ENCODE data around the gene SLCO3A1.
A peak's percentile ranks its signal among the peaks of the same experiment; 100 is the strongest.

The SLCO3A1 gene

DNA sequence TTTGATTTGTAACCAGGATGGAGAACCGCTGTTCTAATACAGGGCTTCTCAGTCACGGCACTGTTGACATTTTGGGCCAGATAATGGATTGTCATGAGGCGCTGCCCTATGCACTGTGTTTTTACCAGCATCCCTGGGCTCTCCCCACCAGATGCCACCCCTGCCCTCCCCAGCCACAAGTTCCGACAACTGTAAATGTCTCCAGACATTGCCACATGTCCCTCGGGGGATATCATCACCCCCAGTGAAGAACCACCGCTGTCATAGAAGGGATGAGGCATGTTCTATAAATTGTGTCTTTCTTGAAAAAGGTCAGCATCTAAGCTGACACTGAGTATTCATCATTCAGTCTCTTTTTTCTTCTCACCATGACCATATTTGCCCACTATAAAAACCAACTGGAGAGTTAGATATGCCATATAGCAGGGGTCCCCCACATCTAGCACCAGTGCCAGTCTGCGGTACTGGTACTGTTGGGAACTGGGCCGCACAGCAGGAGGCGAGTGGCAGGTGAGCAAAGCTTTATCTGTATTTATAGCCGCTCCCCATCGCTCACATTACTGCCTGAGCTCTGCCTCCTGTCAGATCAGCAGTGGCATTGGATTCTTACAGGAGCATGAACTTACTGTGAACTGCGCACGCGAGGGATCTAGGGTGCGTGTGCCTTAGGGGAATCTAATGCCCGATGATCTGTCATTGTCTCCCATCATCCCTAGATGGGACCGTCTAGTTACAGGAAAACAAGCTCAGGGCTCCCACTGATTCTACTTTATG, 279.7 kb downstream of the SLCO3A1 start:
- H3K36me3 ChIP-seq (ENCODE audit: control insufficient read depth in 1 of 2, insufficient read depth in 2 of 2, low read length in 2 of 2) = no peaks in the 10 kb centered on the region
- H4K12ac ChIP-seq (ENCODE audit: low read depth, low read length) = no peak overlapping the region
- no peak overlapping the region for H3K23ac ChIP-seq (ENCODE audit: low read length)
- no peak overlapping the region for H3K9ac ChIP-seq (ENCODE audit: low read length)
- H2BK5ac ChIP-seq (ENCODE audit: low read depth, low read length, poor library complexity) = no peak overlapping the region
- H3K27me3 ChIP-seq (ENCODE audit: insufficient read depth, low read length) = no peaks in the 10 kb centered on the region
- H3K79me2 ChIP-seq (ENCODE audit: control insufficient read depth, insufficient read depth, low read length, poor library complexity) = no peaks in the 10 kb centered on the region
- H2BK12ac ChIP-seq (ENCODE audit: low read length) = no peak overlapping the region
- no peak overlapping the region for H2AK5ac ChIP-seq (ENCODE audit: low read length)
- no peaks in the 10 kb centered on the region for H3K79me1 ChIP-seq (ENCODE audit: low read length)
- H3K4me1 ChIP-seq (ENCODE audit: control insufficient read depth in 1 of 2, insufficient read depth in 2 of 2, low read length in 2 of 2) = peaks cover 4 to 10% of the 10 kb centered on the region in 2 experiments
- no CpG with 5 or more reads among the region's 17 CpGs for WGBS (ENCODE audit: extremely low coverage, insufficient coverage, insufficient read length)
- no peak overlapping the region for H4K8ac ChIP-seq (ENCODE audit: low read depth, low read length)
- H2AFZ ChIP-seq (ENCODE audit: insufficient read depth, low read length, poor library complexity) = no peak overlapping the region
- no peak overlapping the region for H3K27ac ChIP-seq (ENCODE audit: low read depth, low read length)
- DNase-seq = no peak
- H3K4ac ChIP-seq (ENCODE audit: low read depth, low read length) = no peak overlapping the region
- no peaks in the 10 kb centered on the region for H3K9me3 ChIP-seq (ENCODE audit: insufficient read depth, low read depth, low read length)
- no peak overlapping the region for H3K18ac ChIP-seq (ENCODE audit: low read length)
- no peak overlapping the region for H2BK120ac ChIP-seq (ENCODE audit: insufficient read depth, low read length, poor library complexity)
- H4K91ac ChIP-seq (ENCODE audit: low read depth, low read length) = no peak overlapping the region
- no peak overlapping the region for H3K4me3 ChIP-seq (ENCODE audit: low read depth, low read length)
- no peak overlapping the region for H3K14ac ChIP-seq (ENCODE audit: low read length)
- no peak overlapping the region for H3K4me2 ChIP-seq (ENCODE audit: low read length)

- no peak overlapping the region for H2AFZ ChIP-seq (ENCODE audit: insufficient read depth, low read length, poor library complexity)
- H3K9me3 ChIP-seq (ENCODE audit: insufficient read depth, low read depth, low read length) = peaks cover 2% of the 10 kb centered on the region
- H2BK120ac ChIP-seq (ENCODE audit: insufficient read depth, low read length, poor library complexity) = no peak overlapping the region
- no peaks in the 10 kb centered on the region for H3K27me3 ChIP-seq (ENCODE audit: insufficient read depth, low read length)
- no peaks in the 10 kb centered on the region for H3K36me3 ChIP-seq (ENCODE audit: control insufficient read depth in 1 of 2, insufficient read depth in 2 of 2, low read length in 2 of 2)
- no peak overlapping the region for H4K91ac ChIP-seq (ENCODE audit: low read depth, low read length)
- H3K4ac ChIP-seq (ENCODE audit: low read depth, low read length) = no peak overlapping the region
- DNase-seq = no peak
- no peak overlapping the region for H2BK12ac ChIP-seq (ENCODE audit: low read length)
- H3K4me2 ChIP-seq (ENCODE audit: low read length) = no peak overlapping the region
- no peak overlapping the region for H4K12ac ChIP-seq (ENCODE audit: low read depth, low read length)
- no peak overlapping the region for H3K9ac ChIP-seq (ENCODE audit: low read length)
- no peak overlapping the region for H3K18ac ChIP-seq (ENCODE audit: low read length)
- H3K79me2 ChIP-seq (ENCODE audit: control insufficient read depth, insufficient read depth, low read length, poor library complexity) = no peaks in the 10 kb centered on the region
- peaks cover 3 to 9% of the 10 kb centered on the region in 2 experiments for H3K4me1 ChIP-seq (ENCODE audit: control insufficient read depth in 1 of 2, insufficient read depth in 2 of 2, low read length in 2 of 2)
- H3K14ac ChIP-seq (ENCODE audit: low read length) = no peak overlapping the region
- H3K23ac ChIP-seq (ENCODE audit: low read length) = no peak overlapping the region
- no CpG with 5 or more reads among the region's 5 CpGs for WGBS (ENCODE audit: extremely low coverage, insufficient coverage, insufficient read length)
- no peak overlapping the region for H3K27ac ChIP-seq (ENCODE audit: low read depth, low read length)
- H4K8ac ChIP-seq (ENCODE audit: low read depth, low read length) = no peak overlapping the region
- H3K79me1 ChIP-seq (ENCODE audit: low read length) = no peaks in the 10 kb centered on the region
- no peak overlapping the region for H2AK5ac ChIP-seq (ENCODE audit: low read length)
- no peak overlapping the region for H2BK5ac ChIP-seq (ENCODE audit: low read depth, low read length, poor library complexity)
- no peak overlapping the region for H3K4me3 ChIP-seq (ENCODE audit: low read depth, low read length)
Measured at GRCh38 chr15:92140796-92141195, 287.3 kb downstream of the SLCO3A1 start.

DNA sequence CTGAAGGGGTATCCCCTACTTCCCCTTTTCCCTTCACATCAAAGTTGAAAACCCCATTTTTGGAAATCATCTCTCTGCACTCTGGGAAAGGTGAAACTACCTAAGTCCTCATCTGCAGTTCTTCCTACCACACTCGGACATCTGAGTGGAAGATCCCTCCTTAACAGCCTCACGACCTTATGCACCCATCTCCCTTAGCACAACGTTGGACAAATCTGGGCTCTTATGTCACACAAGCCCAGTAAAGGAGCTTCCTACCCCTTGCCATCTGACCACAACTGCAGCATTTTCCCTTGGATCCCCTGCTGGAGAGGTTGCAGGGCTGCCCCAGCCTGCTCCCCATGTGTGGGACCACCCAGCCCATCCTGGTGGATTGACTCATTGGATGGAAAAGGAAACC, 288.1 kb downstream of the SLCO3A1 start:
- no peak overlapping the region for H3K18ac ChIP-seq (ENCODE audit: low read length)
- DNase-seq = no peak
- H3K4me2 ChIP-seq (ENCODE audit: low read length) = no peak overlapping the region

GRCh38 chr15:92142242-92143232, 289.0 kb downstream of the SLCO3A1 start:
- H2AFZ ChIP-seq (ENCODE audit: insufficient read depth, low read length, poor library complexity) = no peak overlapping the region
- H3K14ac ChIP-seq (ENCODE audit: low read length) = no peak overlapping the region
- peaks cover 3 to 11% of the 10 kb centered on the region in 2 experiments for H3K4me1 ChIP-seq (ENCODE audit: control insufficient read depth in 1 of 2, insufficient read depth in 2 of 2, low read length in 2 of 2)
- no peak overlapping the region for H3K9ac ChIP-seq (ENCODE audit: low read length)
- H3K4ac ChIP-seq (ENCODE audit: low read depth, low read length) = no peak overlapping the region
- H2BK12ac ChIP-seq (ENCODE audit: low read length) = no peak overlapping the region
- no peak overlapping the region for H4K8ac ChIP-seq (ENCODE audit: low read depth, low read length)
- H3K79me1 ChIP-seq (ENCODE audit: low read length) = no peaks in the 10 kb centered on the region
- H3K23ac ChIP-seq (ENCODE audit: low read length) = no peak overlapping the region
- peak overlapping the region; percentile 1 for H3K27ac ChIP-seq (ENCODE audit: low read depth, low read length)
- H4K12ac ChIP-seq (ENCODE audit: low read depth, low read length) = no peak overlapping the region
- no peak overlapping the region for H2BK5ac ChIP-seq (ENCODE audit: low read depth, low read length, poor library complexity)
- H3K27me3 ChIP-seq (ENCODE audit: insufficient read depth, low read length) = no peaks in the 10 kb centered on the region
- no peaks in the 10 kb centered on the region for H3K36me3 ChIP-seq (ENCODE audit: control insufficient read depth in 1 of 2, insufficient read depth in 2 of 2, low read length in 2 of 2)
- H3K4me3 ChIP-seq (ENCODE audit: low read depth, low read length) = no peak overlapping the region
- H3K4me2 ChIP-seq (ENCODE audit: low read length) = peak overlapping the region; percentile 9
- no peak overlapping the region for H2AK5ac ChIP-seq (ENCODE audit: low read length)
- no peak overlapping the region for H4K91ac ChIP-seq (ENCODE audit: low read depth, low read length)
- peak in 1 of 2 donors; percentile 12 for DNase-seq
- H3K9me3 ChIP-seq (ENCODE audit: insufficient read depth, low read depth, low read length) = peaks cover 5% of the 10 kb centered on the region
- no peak overlapping the region for H2BK120ac ChIP-seq (ENCODE audit: insufficient read depth, low read length, poor library complexity)
- no peaks in the 10 kb centered on the region for H3K79me2 ChIP-seq (ENCODE audit: control insufficient read depth, insufficient read depth, low read length, poor library complexity)
- no CpG with 5 or more reads among the region's 13 CpGs for WGBS (ENCODE audit: extremely low coverage, insufficient coverage, insufficient read length)
- no peak overlapping the region for H3K18ac ChIP-seq (ENCODE audit: low read length)

More for the DNA sequence above, 288.1 kb downstream of the SLCO3A1 start:
- Histone ChIP-seq H3K27ac (ENCODE audit: low read depth, low read length) (no peak overlapping the region), H3K79me1 (ENCODE audit: low read length) (no peaks in the 10 kb centered on the region), H3K4me1 (ENCODE audit: control insufficient read depth in 1 of 2, insufficient read depth in 2 of 2, low read length in 2 of 2) (peaks cover 3 to 9% of the 10 kb centered on the region in 2 experiments), H4K12ac (ENCODE audit: low read depth, low read length) (no peak overlapping the region), H3K36me3 (ENCODE audit: control insufficient read depth in 1 of 2, insufficient read depth in 2 of 2, low read length in 2 of 2) (no peaks in the 10 kb centered on the region), H3K4me3 (ENCODE audit: low read depth, low read length) (no peak overlapping the region), H4K91ac (ENCODE audit: low read depth, low read length) (no peak overlapping the region), H2BK12ac (ENCODE audit: low read length) (no peak overlapping the region), H3K4ac (ENCODE audit: low read depth, low read length) (no peak overlapping the region), H4K8ac (ENCODE audit: low read depth, low read length) (no peak overlapping the region), H2BK5ac (ENCODE audit: low read depth, low read length, poor library complexity) (no peak overlapping the region), H3K9ac (ENCODE audit: low read length) (no peak overlapping the region), H3K9me3 (ENCODE audit: insufficient read depth, low read depth, low read length) (peaks cover 2% of the 10 kb centered on the region), H2AK5ac (ENCODE audit: low read length) (no peak overlapping the region), H3K14ac (ENCODE audit: low read length) (no peak overlapping the region), H3K27me3 (ENCODE audit: insufficient read depth, low read length) (no peaks in the 10 kb centered on the region), H2BK120ac (ENCODE audit: insufficient read depth, low read length, poor library complexity) (no peak overlapping the region), H3K23ac (ENCODE audit: low read length) (peak overlapping the region; percentile 13), H3K79me2 (ENCODE audit: control insufficient read depth, insufficient read depth, low read length, poor library complexity) (no peaks in the 10 kb centered on the region), H2AFZ (ENCODE audit: insufficient read depth, low read length, poor library complexity) (no peak overlapping the region)
- no CpG with 5 or more reads among the region's 3 CpGs for WGBS (ENCODE audit: extremely low coverage, insufficient coverage, insufficient read length)
